ENCODE results near the gene AHNAK2.
"Not testable (repeated sequence)": the region's sequence is repeated elsewhere in the genome, so short reads cannot be mapped to it uniquely, and the experiment has no call there.

AHNAK2 gene

DNA sequence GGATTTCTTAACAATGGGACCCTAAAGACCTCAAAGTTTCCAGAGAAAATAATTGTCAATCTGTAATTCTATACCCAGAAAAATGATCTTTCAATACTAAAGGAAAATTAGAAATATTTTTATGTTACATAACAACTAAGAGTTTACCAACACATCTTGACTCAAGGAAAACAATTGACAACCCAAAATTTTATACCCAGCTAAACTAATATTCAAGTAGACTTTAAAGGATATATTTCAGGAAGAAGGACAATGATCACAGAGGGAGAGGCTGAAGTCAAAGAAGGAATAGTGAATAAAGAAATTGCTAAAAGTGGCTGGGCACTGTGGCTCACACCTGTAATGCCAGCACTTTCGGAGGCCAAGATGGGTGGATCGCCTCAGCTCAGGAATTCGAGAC, 66.1 kb downstream of the AHNAK2 start:
- H3K36me3 ChIP-seq: no peaks in the 10 kb centered on the region
- no peak overlapping the region for H3K4me3 ChIP-seq (ENCODE audit: low read depth in 1 of 2, low read length in 1 of 2)
- peaks cover 52% of the 10 kb centered on the region for H3K27me3 ChIP-seq
- H3K9me3 ChIP-seq: no peaks in the 10 kb centered on the region
- H3K4me1 ChIP-seq (ENCODE audit: control insufficient read depth in 1 of 2, insufficient read depth in 1 of 2, low read depth in 1 of 2, low read length in 1 of 2): no peaks in the 10 kb centered on the region
- H3K27ac ChIP-seq: no peak overlapping the region
- no peak for TF ChIP-seq CTCF (IDR thresholded peaks at IDR 0.05)

GRCh38 chr14:104908303-104908702, 69.9 kb downstream of the AHNAK2 start:
- no peaks in the 10 kb centered on the region for H3K4me1 ChIP-seq (ENCODE audit: control insufficient read depth in 1 of 2, insufficient read depth in 1 of 2, low read depth in 1 of 2, low read length in 1 of 2)
- H3K27me3 ChIP-seq: peaks cover 48% of the 10 kb centered on the region
- H3K36me3 ChIP-seq: no peaks in the 10 kb centered on the region
- no peaks in the 10 kb centered on the region for H3K9me3 ChIP-seq
- no peak for TF ChIP-seq CTCF (IDR thresholded peaks at IDR 0.05)
- no peak overlapping the region for H3K27ac ChIP-seq
- no peak overlapping the region for H3K4me3 ChIP-seq (ENCODE audit: low read depth in 1 of 2, low read length in 1 of 2)

GRCh38 chr14:104905579-104905933, 72.6 kb downstream of the AHNAK2 start:
- H3K27me3 ChIP-seq: peaks cover 54% of the 10 kb centered on the region
- not testable (repeated sequence) for H3K9me3 ChIP-seq; H3K4me3 ChIP-seq (ENCODE audit: low read depth in 1 of 2, low read length in 1 of 2); H3K27ac ChIP-seq; H3K36me3 ChIP-seq; H3K4me1 ChIP-seq (ENCODE audit: control insufficient read depth in 1 of 2, insufficient read depth in 1 of 2, low read depth in 1 of 2, low read length in 1 of 2)

- H3K27me3 ChIP-seq: peaks cover 54% of the 10 kb centered on the region
- H3K27ac ChIP-seq; H3K9me3 ChIP-seq; H3K36me3 ChIP-seq; H3K4me1 ChIP-seq (ENCODE audit: control insufficient read depth in 1 of 2, insufficient read depth in 1 of 2, low read depth in 1 of 2, low read length in 1 of 2); H3K4me3 ChIP-seq (ENCODE audit: low read depth in 1 of 2, low read length in 1 of 2): not testable (repeated sequence)
Observed at GRCh38 chr14:104904650-104905578, 73.3 kb downstream of the AHNAK2 start.

- Histone ChIP-seq H3K27me3 (peaks cover 52% of the 10 kb centered on the region), H3K27ac (no peak overlapping the region), H3K9me3 (no peaks in the 10 kb centered on the region), H3K4me1 (ENCODE audit: control insufficient read depth in 1 of 2, insufficient read depth in 1 of 2, low read depth in 1 of 2, low read length in 1 of 2) (no peaks in the 10 kb centered on the region), H3K4me3 (ENCODE audit: low read depth in 1 of 2, low read length in 1 of 2) (no peak overlapping the region), H3K36me3 (no peaks in the 10 kb centered on the region)
- TF ChIP-seq CTCF (IDR thresholded peaks at IDR 0.05): no peak
Observed at GRCh38 chr14:104903990-104904389, 74.2 kb downstream of the AHNAK2 start.

GRCh38 chr14:104900639-104901512, 77.3 kb downstream of the AHNAK2 start:
- Histone ChIP-seq H3K4me1 (ENCODE audit: control insufficient read depth in 1 of 2, insufficient read depth in 1 of 2, low read depth in 1 of 2, low read length in 1 of 2) (no peaks in the 10 kb centered on the region), H3K4me3 (ENCODE audit: low read depth in 1 of 2, low read length in 1 of 2) (no peak overlapping the region), H3K9me3 (no peaks in the 10 kb centered on the region), H3K27ac (no peak overlapping the region), H3K27me3 (peaks cover 30% of the 10 kb centered on the region), H3K36me3 (no peaks in the 10 kb centered on the region)
- no peak for TF ChIP-seq CTCF (IDR thresholded peaks at IDR 0.05)
